ENCODE results near the gene TMEM209.

The TMEM209 gene

GRCh38 chr7:130157700-130158099 is 47.5 kb downstream of the TMEM209 start:
- Histone ChIP-seq H3K4me3 (ENCODE audit: low read length) (no peak overlapping the region), H3K9me3 (ENCODE audit: control insufficient read depth, insufficient read depth, low read length) (no peaks in the 10 kb centered on the region), H3K36me3 (ENCODE audit: control insufficient read depth, low read length) (peaks cover 31% of the 10 kb centered on the region), H3K9me2 (replicated peaks; ENCODE audit: control insufficient read depth, low read length) (no peaks in the 10 kb centered on the region), H4K20me1 (ENCODE audit: control insufficient read depth, insufficient read depth, low read depth, low read length) (no peaks in the 10 kb centered on the region), H3K79me2 (ENCODE audit: control insufficient read depth, low read length) (no peaks in the 10 kb centered on the region), H3K4me1 (ENCODE audit: control insufficient read depth, low read length) (no peaks in the 10 kb centered on the region), H3F3A (ENCODE audit: control insufficient read depth, insufficient read depth) (peaks cover 5% of the 10 kb centered on the region; the same call in 1 of the 2 replicates), H3K27me3 (ENCODE audit: control insufficient read depth, low read length) (no peaks in the 10 kb centered on the region), H3K27ac (ENCODE audit: low read depth, low read length) (no peak overlapping the region), H3K4me2 (ENCODE audit: low read length) (no peak overlapping the region)
- TF ChIP-seq, protein P1, sequence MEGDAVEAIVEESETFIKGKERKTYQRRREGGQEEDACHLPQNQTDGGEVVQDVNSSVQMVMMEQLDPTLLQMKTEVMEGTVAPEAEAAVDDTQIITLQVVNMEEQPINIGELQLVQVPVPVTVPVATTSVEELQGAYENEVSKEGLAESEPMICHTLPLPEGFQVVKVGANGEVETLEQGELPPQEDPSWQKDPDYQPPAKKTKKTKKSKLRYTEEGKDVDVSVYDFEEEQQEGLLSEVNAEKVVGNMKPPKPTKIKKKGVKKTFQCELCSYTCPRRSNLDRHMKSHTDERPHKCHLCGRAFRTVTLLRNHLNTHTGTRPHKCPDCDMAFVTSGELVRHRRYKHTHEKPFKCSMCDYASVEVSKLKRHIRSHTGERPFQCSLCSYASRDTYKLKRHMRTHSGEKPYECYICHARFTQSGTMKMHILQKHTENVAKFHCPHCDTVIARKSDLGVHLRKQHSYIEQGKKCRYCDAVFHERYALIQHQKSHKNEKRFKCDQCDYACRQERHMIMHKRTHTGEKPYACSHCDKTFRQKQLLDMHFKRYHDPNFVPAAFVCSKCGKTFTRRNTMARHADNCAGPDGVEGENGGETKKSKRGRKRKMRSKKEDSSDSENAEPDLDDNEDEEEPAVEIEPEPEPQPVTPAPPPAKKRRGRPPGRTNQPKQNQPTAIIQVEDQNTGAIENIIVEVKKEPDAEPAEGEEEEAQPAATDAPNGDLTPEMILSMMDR (IDR thresholded peaks at IDR 0.05; ENCODE audit: low read depth, low read length, poor library complexity, severe bottlenecking): no peak
- TF ChIP-seq EZH2phosphoT487 (IDR thresholded peaks at IDR 0.05; ENCODE audit: borderline replicate concordance, low read length): no peak

DNA sequence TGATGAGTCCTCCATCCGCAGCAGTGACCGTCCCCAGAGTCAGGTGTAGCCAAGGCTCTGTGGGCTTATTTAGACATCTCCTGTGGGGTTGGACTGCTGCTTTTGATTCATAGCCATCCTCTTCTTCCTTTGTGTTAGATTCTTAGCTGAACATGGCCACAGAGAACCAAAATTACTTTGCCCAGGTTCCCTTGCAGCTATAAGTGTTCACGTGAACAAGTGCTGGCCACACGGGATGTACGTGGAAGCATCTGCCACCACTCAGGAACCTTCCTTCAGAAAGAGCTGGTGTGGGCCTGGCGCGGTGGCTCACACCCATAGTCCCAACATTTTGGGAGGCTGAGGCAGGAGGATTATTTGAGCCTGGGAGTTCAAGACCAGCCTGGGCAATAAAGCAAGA is 49.1 kb downstream of the TMEM209 start:
- peaks cover 3% of the 10 kb centered on the region; the same call in 1 of the 2 replicates for H3K9me3 ChIP-seq (ENCODE audit: control insufficient read depth, insufficient read depth, low read length)

DNA sequence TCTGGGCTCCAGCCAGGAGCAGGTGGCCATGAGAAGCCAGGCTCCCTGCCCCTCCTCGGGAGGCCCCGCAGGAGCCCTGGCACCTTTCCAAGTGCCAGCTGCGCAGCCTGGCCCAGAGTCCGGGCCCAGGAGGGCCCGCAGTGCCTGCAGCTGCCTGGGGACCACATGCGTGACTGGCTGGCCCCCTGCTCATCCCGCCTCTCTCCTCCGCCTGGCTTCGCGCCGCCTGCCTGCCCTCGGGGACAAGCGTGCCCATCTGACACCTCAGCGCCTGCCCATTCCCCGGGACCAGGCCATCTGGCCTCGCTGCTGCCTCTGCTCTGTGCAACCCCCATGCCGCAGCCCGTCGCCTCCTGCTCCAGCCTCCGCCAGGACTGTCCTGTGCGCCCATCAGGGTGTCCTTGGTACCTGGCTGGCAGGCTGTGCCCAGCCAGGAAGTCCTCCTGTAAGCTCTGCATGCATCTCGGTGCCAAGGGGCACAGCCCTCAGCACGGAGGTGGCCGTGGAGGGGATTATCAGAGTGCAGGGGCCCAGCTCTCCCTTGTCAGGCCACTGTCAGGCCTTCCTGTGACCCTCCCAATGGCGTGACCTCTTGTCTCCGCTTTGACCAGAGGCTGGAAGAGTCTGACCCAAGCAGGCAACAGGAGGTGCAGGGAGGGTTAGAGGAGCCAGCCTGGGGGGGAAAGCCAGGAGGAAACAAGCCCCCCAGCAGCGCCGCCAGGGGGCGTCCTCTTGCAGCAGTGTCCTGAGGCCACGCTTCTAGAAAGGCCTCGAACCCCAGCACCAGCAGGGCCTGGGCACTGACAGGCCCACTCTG is 50.5 kb downstream of the TMEM209 start:
- Histone ChIP-seq H3F3A (ENCODE audit: control insufficient read depth, insufficient read depth) (peaks cover 11% of the 10 kb centered on the region), H4K20me1 (ENCODE audit: control insufficient read depth, insufficient read depth, low read depth, low read length) (no peaks in the 10 kb centered on the region), H3K4me1 (ENCODE audit: control insufficient read depth, low read length) (peaks cover 27% of the 10 kb centered on the region), H3K9me3 (ENCODE audit: control insufficient read depth, insufficient read depth, low read length) (peaks cover 3% of the 10 kb centered on the region; the same call in 1 of the 2 replicates), H3K27ac (ENCODE audit: low read depth, low read length) (no peak overlapping the region), H3K9me2 (replicated peaks; ENCODE audit: control insufficient read depth, low read length) (no peaks in the 10 kb centered on the region), H3K4me2 (ENCODE audit: low read length) (no peak overlapping the region), H3K36me3 (ENCODE audit: control insufficient read depth, low read length) (peaks cover 5% of the 10 kb centered on the region), H3K27me3 (ENCODE audit: control insufficient read depth, low read length) (no peaks in the 10 kb centered on the region), H3K4me3 (ENCODE audit: low read length) (no peak overlapping the region), H3K79me2 (ENCODE audit: control insufficient read depth, low read length) (no peaks in the 10 kb centered on the region)
- TF ChIP-seq EZH2phosphoT487 (IDR thresholded peaks at IDR 0.05; ENCODE audit: borderline replicate concordance, low read length): no peak
- TF ChIP-seq, protein P1 (IDR thresholded peaks at IDR 0.05; ENCODE audit: low read depth, low read length, poor library complexity, severe bottlenecking): peak; percentile 87

More for the DNA sequence above, 49.1 kb downstream of the TMEM209 start:
- Histone ChIP-seq H3K9me2 (replicated peaks; ENCODE audit: control insufficient read depth, low read length) (no peaks in the 10 kb centered on the region), H3K4me3 (ENCODE audit: low read length) (no peak overlapping the region), H3K4me1 (ENCODE audit: control insufficient read depth, low read length) (peaks cover 13% of the 10 kb centered on the region), H4K20me1 (ENCODE audit: control insufficient read depth, insufficient read depth, low read depth, low read length) (no peaks in the 10 kb centered on the region), H3K36me3 (ENCODE audit: control insufficient read depth, low read length) (peaks cover 18% of the 10 kb centered on the region), H3K27me3 (ENCODE audit: control insufficient read depth, low read length) (no peaks in the 10 kb centered on the region), H3K79me2 (ENCODE audit: control insufficient read depth, low read length) (no peaks in the 10 kb centered on the region), H3K4me2 (ENCODE audit: low read length) (no peak overlapping the region), H3K27ac (ENCODE audit: low read depth, low read length) (no peak overlapping the region), H3F3A (ENCODE audit: control insufficient read depth, insufficient read depth) (peaks cover 5% of the 10 kb centered on the region; the same call in 1 of the 2 replicates)
- TF ChIP-seq, protein P1 (IDR thresholded peaks at IDR 0.05; ENCODE audit: low read depth, low read length, poor library complexity, severe bottlenecking): no peak
- TF ChIP-seq EZH2phosphoT487 (IDR thresholded peaks at IDR 0.05; ENCODE audit: borderline replicate concordance, low read length): no peak
